Measurements from ENCODE around the gene PTP4A2. TPM values are rescaled to one million over a fixed set of nuclear protein-coding genes. Genes with fewer than 3 reads are reported as not detected.

The PTP4A2 gene
- total and polyA plus RNA-seq, 2 of the 8 experiments (the other 6 are each of a cell fraction or from before 2014, with no cell fraction given) = 87.4 to 214 TPM

GRCh38 chr1:31859719-31860118, 78.4 kb downstream of the PTP4A2 start (continued):
- TF ChIP-seq JUN (IDR thresholded peaks at IDR 0.05; ENCODE audit: low read depth, low read length) = no peak
- no peak for TF ChIP-seq CHD1 (IDR thresholded peaks at IDR 0.05; ENCODE audit: low read depth, low read length)
- TF ChIP-seq BCL11A (IDR thresholded peaks at IDR 0.05; ENCODE audit: low read depth in 2 of 2, low read length in 2 of 2) = no peak
- no peak for TF ChIP-seq YY1 (IDR thresholded peaks at IDR 0.05; ENCODE audit: low read depth, low read length)
- no peak for TF ChIP-seq BACH1 (IDR thresholded peaks at IDR 0.05; ENCODE audit: low read length)
- no peak for TF ChIP-seq E2F6 (IDR thresholded peaks at IDR 0.05)
- no peak for TF ChIP-seq GTF2F1 (IDR thresholded peaks at IDR 0.05; ENCODE audit: borderline replicate concordance, low read depth, low read length)
